Measurements from ENCODE around the gene DTNBP1. TPM values are rescaled to one million over a fixed set of nuclear protein-coding genes. Genes with fewer than 3 reads are reported as not detected.

The DTNBP1 gene
- total and polyA plus RNA-seq, 2 experiments from 2014 or later = 9.2 to 41.6 TPM

GRCh38 chr6:15499591-15499990 lies 163.2 kb downstream of the DTNBP1 start:
- no peaks in the 10 kb centered on the region for H3K9me3 ChIP-seq (ENCODE audit: low read depth)
- TF ChIP-seq CTCF (IDR thresholded peaks at IDR 0.05; ENCODE audit: low read depth, low read length) = no peak
- peaks cover 6% of the 10 kb centered on the region for H3K4me1 ChIP-seq (ENCODE audit: low read depth)
- no peaks in the 10 kb centered on the region for H3K36me3 ChIP-seq
- no peak for DNase-seq (ENCODE audit: low read depth in 1 of 2, low spot score in 1 of 2)
- no peak overlapping the region for H3K27ac ChIP-seq
- H3K4me3 ChIP-seq = no peak overlapping the region
- no peaks in the 10 kb centered on the region for H3K27me3 ChIP-seq

GRCh38 chr6:15499125-15499524 lies 163.7 kb downstream of the DTNBP1 start:
- H3K36me3 ChIP-seq = no peaks in the 10 kb centered on the region
- TF ChIP-seq CTCF (IDR thresholded peaks at IDR 0.05; ENCODE audit: low read depth, low read length) = no peak
- no peak for DNase-seq (ENCODE audit: low read depth in 1 of 2, low spot score in 1 of 2)

GRCh38 chr6:15498640-15499039 lies 164.2 kb downstream of the DTNBP1 start:
- no peaks in the 10 kb centered on the region for H3K36me3 ChIP-seq
- no peaks in the 10 kb centered on the region for H3K27me3 ChIP-seq
- H3K4me1 ChIP-seq (ENCODE audit: low read depth) = peaks cover 6% of the 10 kb centered on the region
- H3K27ac ChIP-seq = no peak overlapping the region
- no peak for TF ChIP-seq CTCF (IDR thresholded peaks at IDR 0.05; ENCODE audit: low read depth, low read length)
- no peaks in the 10 kb centered on the region for H3K9me3 ChIP-seq (ENCODE audit: low read depth)
- no peak for DNase-seq (ENCODE audit: low read depth in 1 of 2, low spot score in 1 of 2)
- no peak overlapping the region for H3K4me3 ChIP-seq

More at GRCh38 chr6:15499125-15499524, 163.7 kb downstream of the DTNBP1 start:
- Histone ChIP-seq H3K9me3 (ENCODE audit: low read depth) (no peaks in the 10 kb centered on the region), H3K27me3 (no peaks in the 10 kb centered on the region), H3K4me1 (ENCODE audit: low read depth) (peaks cover 6% of the 10 kb centered on the region), H3K4me3 (no peak overlapping the region), H3K27ac (no peak overlapping the region)

- peaks cover 6% of the 10 kb centered on the region for H3K4me1 ChIP-seq (ENCODE audit: low read depth)
- DNase-seq (ENCODE audit: low read depth in 1 of 2, low spot score in 1 of 2) = no peak
- H3K4me3 ChIP-seq = no peak overlapping the region
- peak overlapping the region; percentile 78 for H3K27ac ChIP-seq
- H3K9me3 ChIP-seq (ENCODE audit: low read depth) = no peaks in the 10 kb centered on the region
- H3K27me3 ChIP-seq = no peaks in the 10 kb centered on the region
- no peaks in the 10 kb centered on the region for H3K36me3 ChIP-seq
- no peak for TF ChIP-seq CTCF (IDR thresholded peaks at IDR 0.05; ENCODE audit: low read depth, low read length)
Observed at GRCh38 chr6:15496345-15497131, 166.3 kb downstream of the DTNBP1 start.

- DNase-seq (ENCODE audit: low read depth in 1 of 2, low spot score in 1 of 2) = peak; percentile 50 to 68
- no peak for TF ChIP-seq CTCF (IDR thresholded peaks at IDR 0.05; ENCODE audit: low read depth, low read length)
- H3K27me3 ChIP-seq = no peaks in the 10 kb centered on the region
- H3K9me3 ChIP-seq (ENCODE audit: low read depth) = no peaks in the 10 kb centered on the region
- H3K36me3 ChIP-seq = no peaks in the 10 kb centered on the region
- peak overlapping the region; percentile 78 for H3K27ac ChIP-seq
- peaks cover 6% of the 10 kb centered on the region for H3K4me1 ChIP-seq (ENCODE audit: low read depth)
- no peak overlapping the region for H3K4me3 ChIP-seq
Observed at GRCh38 chr6:15495375-15495901, 167.4 kb downstream of the DTNBP1 start.
